ENCODE data around the gene ZDHHC14.

ZDHHC14 gene

GRCh38 chr6:157518397-157519250, 137.6 kb downstream of the ZDHHC14 start:
- Histone ChIP-seq H3K27ac (ENCODE audit: low read length) (no peak overlapping the region), H3K4me1 (ENCODE audit: control insufficient read depth, insufficient read depth, low read length) (no peaks in the 10 kb centered on the region), H3K9me3 (ENCODE audit: control insufficient read depth in 2 of 2, low read length in 2 of 2) (no peaks in the 10 kb centered on the region), H3K27me3 (ENCODE audit: control insufficient read depth in 1 of 2, insufficient read depth in 2 of 2, low read length in 2 of 2) (no peaks in the 10 kb centered on the region), H3K4me3 (ENCODE audit: low read length in 2 of 2) (peak overlapping the region in 1 of 2 donors; percentile 26), H3K9ac (ENCODE audit: low read length in 2 of 2) (no peak overlapping the region), H3K36me3 (ENCODE audit: control insufficient read depth in 2 of 2, insufficient read depth in 2 of 2, low read length in 2 of 2) (no peaks in the 10 kb centered on the region)

DNA sequence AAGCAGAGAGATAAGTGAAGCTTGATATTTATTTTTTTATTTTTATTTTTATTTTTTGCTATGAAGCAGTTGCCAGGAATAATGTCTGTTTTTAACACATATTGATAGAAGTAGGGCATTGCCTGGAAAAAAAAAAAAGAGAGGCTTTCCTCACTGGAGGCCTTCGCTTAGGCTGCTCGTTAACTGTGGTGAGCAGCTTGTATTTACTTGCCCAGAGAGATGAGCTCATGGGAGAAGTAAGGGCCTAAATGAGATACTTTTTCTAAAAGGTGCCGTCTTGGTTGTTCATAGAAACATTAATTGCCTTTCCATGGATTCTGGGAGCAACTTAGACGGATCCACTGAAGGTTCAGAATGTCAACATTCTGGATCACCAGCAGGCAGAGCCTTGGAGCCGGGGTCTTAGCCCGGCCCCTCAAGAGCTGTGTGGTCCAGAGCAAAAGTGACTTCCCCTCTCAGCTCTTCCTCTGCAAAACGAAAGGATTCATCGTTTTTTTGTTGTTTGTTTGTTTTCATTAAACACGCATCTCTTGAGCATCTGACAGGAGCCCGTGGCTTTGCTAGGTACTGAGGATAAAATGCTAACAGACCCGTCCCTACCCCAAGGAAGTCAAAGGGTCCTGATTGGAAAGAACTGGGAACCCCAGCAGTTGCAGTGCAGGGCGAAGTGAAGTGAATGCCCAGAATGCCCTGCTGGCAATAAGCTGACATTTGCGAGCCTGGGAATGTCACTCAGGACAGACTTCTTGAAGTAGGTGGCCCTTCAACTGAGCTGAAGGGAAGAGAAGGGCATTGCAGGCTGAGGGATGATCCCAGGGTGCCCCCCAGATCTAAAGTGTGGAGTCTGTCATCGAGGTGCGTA, 138.5 kb downstream of the ZDHHC14 start:
- Histone ChIP-seq H3K27ac (ENCODE audit: low read length) (no peak overlapping the region), H3K36me3 (ENCODE audit: control insufficient read depth in 2 of 2, insufficient read depth in 2 of 2, low read length in 2 of 2) (no peaks in the 10 kb centered on the region), H3K4me1 (ENCODE audit: control insufficient read depth, insufficient read depth, low read length) (no peaks in the 10 kb centered on the region), H3K9me3 (ENCODE audit: control insufficient read depth in 2 of 2, low read length in 2 of 2) (no peaks in the 10 kb centered on the region), H3K9ac (ENCODE audit: low read length in 2 of 2) (no peak overlapping the region), H3K4me3 (ENCODE audit: low read length in 2 of 2) (no peak overlapping the region), H3K27me3 (ENCODE audit: control insufficient read depth in 1 of 2, insufficient read depth in 2 of 2, low read length in 2 of 2) (no peaks in the 10 kb centered on the region)

- Histone ChIP-seq H3K27ac (ENCODE audit: low read length) (no peak overlapping the region), H3K36me3 (ENCODE audit: control insufficient read depth in 2 of 2, insufficient read depth in 2 of 2, low read length in 2 of 2) (no peaks in the 10 kb centered on the region), H3K4me3 (ENCODE audit: low read length in 2 of 2) (no peak overlapping the region), H3K4me1 (ENCODE audit: control insufficient read depth, insufficient read depth, low read length) (no peaks in the 10 kb centered on the region), H3K9ac (ENCODE audit: low read length in 2 of 2) (no peak overlapping the region), H3K27me3 (ENCODE audit: control insufficient read depth in 1 of 2, insufficient read depth in 2 of 2, low read length in 2 of 2) (no peaks in the 10 kb centered on the region), H3K9me3 (ENCODE audit: control insufficient read depth in 2 of 2, low read length in 2 of 2) (no peaks in the 10 kb centered on the region)
These were observed 139.1 kb downstream of the ZDHHC14 start for GRCh38 chr6:157520117-157520406.

DNA sequence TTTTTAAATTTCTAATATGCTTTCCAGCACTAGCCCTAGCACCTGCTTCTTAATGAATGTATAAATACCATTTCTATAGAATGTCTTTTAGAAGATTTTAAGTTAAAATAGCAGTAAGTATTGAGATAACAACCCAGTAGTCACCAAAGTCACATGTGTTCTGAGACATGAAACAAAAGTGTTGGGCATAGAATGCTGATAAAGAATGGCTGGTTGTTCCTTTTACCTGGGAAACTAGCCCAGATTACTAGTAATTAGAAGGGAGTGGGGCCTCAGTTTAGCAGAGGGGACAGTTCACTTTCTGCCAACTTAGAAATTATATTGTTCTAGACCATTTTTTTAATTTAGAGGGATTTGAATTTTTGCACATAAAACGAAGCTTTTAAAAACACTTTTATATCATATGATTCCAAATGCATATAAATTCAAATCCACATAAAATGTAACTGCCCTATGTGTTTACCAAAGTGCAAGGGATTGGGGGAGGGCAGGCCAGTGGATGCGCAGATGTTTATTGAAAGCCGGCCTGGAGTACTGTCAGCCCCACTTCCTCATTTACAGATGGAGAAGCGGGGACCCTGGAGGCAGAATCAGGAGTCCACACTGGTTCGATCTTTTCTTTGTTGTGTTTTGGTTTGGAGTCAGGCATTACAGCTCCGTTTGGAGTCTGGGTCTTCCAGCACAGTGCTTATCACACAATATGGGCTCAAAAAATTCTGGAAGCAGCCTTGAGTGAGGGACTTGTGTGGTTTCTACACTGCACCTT, 139.8 kb downstream of the ZDHHC14 start:
- H3K36me3 ChIP-seq (ENCODE audit: control insufficient read depth in 2 of 2, insufficient read depth in 2 of 2, low read length in 2 of 2) = no peaks in the 10 kb centered on the region
- H3K27ac ChIP-seq (ENCODE audit: low read length) = no peak overlapping the region
- no peaks in the 10 kb centered on the region for H3K27me3 ChIP-seq (ENCODE audit: control insufficient read depth in 1 of 2, insufficient read depth in 2 of 2, low read length in 2 of 2)
- no peaks in the 10 kb centered on the region for H3K9me3 ChIP-seq (ENCODE audit: control insufficient read depth in 2 of 2, low read length in 2 of 2)
- no peaks in the 10 kb centered on the region for H3K4me1 ChIP-seq (ENCODE audit: control insufficient read depth, insufficient read depth, low read length)
- H3K9ac ChIP-seq (ENCODE audit: low read length in 2 of 2) = no peak overlapping the region
- no peak overlapping the region for H3K4me3 ChIP-seq (ENCODE audit: low read length in 2 of 2)

GRCh38 chr6:157521362-157522335, 140.7 kb downstream of the ZDHHC14 start:
- H3K27ac ChIP-seq (ENCODE audit: low read length) = no peak overlapping the region
- H3K9me3 ChIP-seq (ENCODE audit: control insufficient read depth in 2 of 2, low read length in 2 of 2) = no peaks in the 10 kb centered on the region
- no peaks in the 10 kb centered on the region for H3K27me3 ChIP-seq (ENCODE audit: control insufficient read depth in 1 of 2, insufficient read depth in 2 of 2, low read length in 2 of 2)
- H3K4me1 ChIP-seq (ENCODE audit: control insufficient read depth, insufficient read depth, low read length) = no peaks in the 10 kb centered on the region
- H3K9ac ChIP-seq (ENCODE audit: low read length in 2 of 2) = no peak overlapping the region
- H3K4me3 ChIP-seq (ENCODE audit: low read length in 2 of 2) = no peak overlapping the region
- H3K36me3 ChIP-seq (ENCODE audit: control insufficient read depth in 2 of 2, insufficient read depth in 2 of 2, low read length in 2 of 2) = no peaks in the 10 kb centered on the region

- H3K27me3 ChIP-seq (ENCODE audit: control insufficient read depth in 1 of 2, insufficient read depth in 2 of 2, low read length in 2 of 2) = no peaks in the 10 kb centered on the region
- H3K27ac ChIP-seq (ENCODE audit: low read length) = no peak overlapping the region
- H3K9ac ChIP-seq (ENCODE audit: low read length in 2 of 2) = no peak overlapping the region
- no peaks in the 10 kb centered on the region for H3K36me3 ChIP-seq (ENCODE audit: control insufficient read depth in 2 of 2, insufficient read depth in 2 of 2, low read length in 2 of 2)
- H3K4me3 ChIP-seq (ENCODE audit: low read length in 2 of 2) = no peak overlapping the region
- H3K4me1 ChIP-seq (ENCODE audit: control insufficient read depth, insufficient read depth, low read length) = no peaks in the 10 kb centered on the region
- no peaks in the 10 kb centered on the region for H3K9me3 ChIP-seq (ENCODE audit: control insufficient read depth in 2 of 2, low read length in 2 of 2)
These were observed 141.5 kb downstream of the ZDHHC14 start for GRCh38 chr6:157522472-157522871.

- Histone ChIP-seq H3K4me1 (ENCODE audit: control insufficient read depth, insufficient read depth, low read length) (no peaks in the 10 kb centered on the region), H3K27me3 (ENCODE audit: control insufficient read depth in 1 of 2, insufficient read depth in 2 of 2, low read length in 2 of 2) (no peaks in the 10 kb centered on the region), H3K27ac (ENCODE audit: low read length) (no peak overlapping the region), H3K9ac (ENCODE audit: low read length in 2 of 2) (no peak overlapping the region), H3K4me3 (ENCODE audit: low read length in 2 of 2) (no peak overlapping the region), H3K36me3 (ENCODE audit: control insufficient read depth in 2 of 2, insufficient read depth in 2 of 2, low read length in 2 of 2) (no peaks in the 10 kb centered on the region), H3K9me3 (ENCODE audit: control insufficient read depth in 2 of 2, low read length in 2 of 2) (no peaks in the 10 kb centered on the region)
These were observed 143.7 kb downstream of the ZDHHC14 start for GRCh38 chr6:157524735-157525134.

GRCh38 chr6:157525292-157525889, 144.4 kb downstream of the ZDHHC14 start:
- Histone ChIP-seq H3K27ac (ENCODE audit: low read length) (no peak overlapping the region), H3K36me3 (ENCODE audit: control insufficient read depth in 2 of 2, insufficient read depth in 2 of 2, low read length in 2 of 2) (no peaks in the 10 kb centered on the region), H3K27me3 (ENCODE audit: control insufficient read depth in 1 of 2, insufficient read depth in 2 of 2, low read length in 2 of 2) (no peaks in the 10 kb centered on the region), H3K4me1 (ENCODE audit: control insufficient read depth, insufficient read depth, low read length) (no peaks in the 10 kb centered on the region), H3K9ac (ENCODE audit: low read length in 2 of 2) (no peak overlapping the region), H3K4me3 (ENCODE audit: low read length in 2 of 2) (no peak overlapping the region), H3K9me3 (ENCODE audit: control insufficient read depth in 2 of 2, low read length in 2 of 2) (no peaks in the 10 kb centered on the region)

DNA sequence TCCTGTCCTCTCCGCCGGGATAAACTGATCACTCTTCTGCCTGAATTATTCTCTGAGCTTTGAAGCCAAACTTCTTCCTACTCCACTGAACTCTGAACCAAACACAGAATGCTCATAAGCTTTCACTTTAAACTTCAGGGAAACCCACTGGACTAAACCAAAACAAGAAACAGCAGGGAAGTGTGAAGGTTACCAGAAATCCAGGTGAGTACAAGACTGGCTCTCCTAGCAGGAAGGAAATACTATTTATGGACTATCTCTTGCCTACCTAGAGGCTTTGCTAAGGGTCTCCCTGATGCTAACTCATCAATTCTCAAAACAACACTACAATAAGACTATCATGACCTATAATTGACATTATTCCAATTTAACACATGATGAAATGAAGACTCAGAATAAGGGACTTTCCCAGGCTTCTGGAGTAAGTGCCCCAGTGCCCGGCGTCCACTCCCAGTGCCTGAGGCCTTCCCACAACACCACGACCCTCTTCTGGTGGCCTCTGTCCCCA, 145.0 kb downstream of the ZDHHC14 start:
- Histone ChIP-seq H3K4me1 (ENCODE audit: control insufficient read depth, insufficient read depth, low read length) (no peaks in the 10 kb centered on the region), H3K27ac (ENCODE audit: low read length) (no peak overlapping the region), H3K9me3 (ENCODE audit: control insufficient read depth in 2 of 2, low read length in 2 of 2) (no peaks in the 10 kb centered on the region), H3K36me3 (ENCODE audit: control insufficient read depth in 2 of 2, insufficient read depth in 2 of 2, low read length in 2 of 2) (no peaks in the 10 kb centered on the region), H3K9ac (ENCODE audit: low read length in 2 of 2) (no peak overlapping the region), H3K4me3 (ENCODE audit: low read length in 2 of 2) (no peak overlapping the region), H3K27me3 (ENCODE audit: control insufficient read depth in 1 of 2, insufficient read depth in 2 of 2, low read length in 2 of 2) (no peaks in the 10 kb centered on the region)
